H1 (cell line): ENCODE data around the gene RASGRF1. TPM values are rescaled to one million over a fixed set of nuclear protein-coding genes. Genes with fewer than 3 reads are reported as not detected.

ENCODE experiments used
- CTCF ChIA-PET: fragments of 300-600 bp; sonication (Branson Sonifier 250); formaldehyde crosslinking; loops from one replicate; lab custom pipeline; 2021; ENCODE audit not compliant: partially characterized antibody; lab: Charles Lee
- POLR2A ChIA-PET: fragments of 300-600 bp; sonication (Branson Sonifier 250); formaldehyde crosslinking; loops from one replicate; lab custom pipeline; 2021; ENCODE audit warnings: inconsistent platforms; ENCODE audit not compliant: partially characterized antibody; lab: Charles Lee
- DNase-seq, 2 experiments: peaks; one replicate each; pipeline versions ENCODE4 v3.0.0 to v3.0.0-alpha.2; 2010 to 2022; ENCODE audit warnings: low spot score in 2 of 2, low read depth in 1 of 2, mixed read lengths in 1 of 2
- FAIRE-seq: peaks from 2 replicates; lab custom pipeline; 2011; peaks lifted over from hg19 to GRCh38; lab: Jason Lieb, UNC
- H2AFZ ChIP-seq: 2 replicates; pipeline ENCODE4 v1.8.1; 2012; ENCODE audit warnings: low read length, inconsistent platforms
- H2AK5ac ChIP-seq: 2 replicates; pipeline ENCODE4 v1.6.1; 2013; ENCODE audit warnings: low read depth, low read length
- H2BK120ac ChIP-seq: replicated peaks from 2 replicates; pipeline ENCODE3; 2013; ENCODE audit warnings: low read depth, low read length, inconsistent platforms
- H2BK12ac ChIP-seq: 2 replicates; pipeline ENCODE4 v1.6.1; 2013; ENCODE audit warnings: low read depth, low read length
- H2BK15ac ChIP-seq: 2 replicates; pipeline ENCODE4 v1.6.1; 2013; ENCODE audit warnings: low read length
- H2BK20ac ChIP-seq: 2 replicates; pipeline ENCODE4 v1.6.1; 2013; ENCODE audit warnings: low read length
- H2BK5ac ChIP-seq: 2 replicates; pipeline ENCODE4 v1.6.1; 2013; ENCODE audit warnings: low read depth, low read length
- H3K14ac ChIP-seq: 2 replicates; pipeline ENCODE4 v1.6.1; 2013; ENCODE audit warnings: inconsistent platforms; ENCODE audit not compliant: insufficient read length
- H3K18ac ChIP-seq: 2 replicates; pipeline ENCODE4 v1.6.1; 2013; ENCODE audit warnings: low read length; ENCODE audit errors: extremely low read depth
- H3K23ac ChIP-seq: 2 replicates; pipeline ENCODE4 v1.6.1; 2013; ENCODE audit warnings: inconsistent platforms; ENCODE audit not compliant: insufficient read length
- H3K23me2 ChIP-seq: 2 replicates; pipeline ENCODE4 v1.6.1; 2013; ENCODE audit warnings: low read depth, low read length
- H3K27ac ChIP-seq: 2 replicates; pipeline ENCODE4 v1.6.1; 2011; ENCODE audit warnings: low read depth, low read length, inconsistent platforms
- H3K27me3 ChIP-seq, 4 experiments: replicated peaks in 1 of 4; 1 replicate in 1 of 4; 2 replicates in 3 of 4; pipeline versions ENCODE4 v1.6.1 to v1.8.1; 2011 to 2013; ENCODE audit warnings: low read length in 3 of 4, mild to moderate bottlenecking in 3 of 4, inconsistent platforms in 2 of 4, mixed read lengths in 2 of 4, moderate library complexity in 1 of 4; ENCODE audit not compliant: control insufficient read depth in 3 of 4, insufficient read depth in 3 of 4; ENCODE audit errors: extremely low read depth in 1 of 4
- H3K36me3 ChIP-seq, 4 experiments: 2 replicates each; pipeline versions ENCODE4 v1.6.1 to v1.8.1; 2011 to 2013; ENCODE audit warnings: mild to moderate bottlenecking in 4 of 4, low read length in 3 of 4, moderate library complexity in 2 of 4, control low read depth in 1 of 4, inconsistent platforms in 1 of 4; ENCODE audit not compliant: insufficient read depth in 4 of 4, control insufficient read depth in 2 of 4
- H3K4ac ChIP-seq: replicated peaks from 2 replicates; pipeline ENCODE3; 2013; ENCODE audit warnings: low read length, low read depth, mixed read lengths, inconsistent platforms; ENCODE audit not compliant: insufficient read length
- H3K4me1 ChIP-seq, 4 experiments: replicated peaks in 1 of 4; 1 replicate in 1 of 4; 2 replicates in 3 of 4; pipeline versions ENCODE4 v1.6.1 to v1.8.1; 2011 to 2013; ENCODE audit warnings: low read length in 3 of 4, inconsistent platforms in 2 of 4, mixed read lengths in 1 of 4; ENCODE audit not compliant: insufficient read depth in 4 of 4, control insufficient read depth in 3 of 4
- H3K4me2 ChIP-seq, 2 experiments: 2 replicates each; pipeline versions ENCODE4 v1.6.1 to v1.8.1; 2011 to 2013; ENCODE audit warnings: low read depth in 2 of 2, low read length in 2 of 2, control low read depth in 1 of 2, inconsistent platforms in 1 of 2, mild to moderate bottlenecking in 1 of 2; ENCODE audit not compliant: insufficient read depth in 1 of 2
- H3K4me3 ChIP-seq, 4 experiments: fragments of 200-600, 300-600 bp in 1 of 4; sonication (generic), shearing (Covaris generic), sonication (Bioruptor Twin) in 1 of 4; 2 replicates each; pipeline versions ENCODE4 v1.5.1 to v1.8.1; 2011 to 2016; ENCODE audit warnings: low read length in 4 of 4, low read depth in 3 of 4, control low read depth in 2 of 4, inconsistent platforms in 2 of 4, mild to moderate bottlenecking in 2 of 4, mixed read lengths in 1 of 4, moderate library complexity in 1 of 4; ENCODE audit not compliant: insufficient read depth in 2 of 4; ENCODE audit errors: extremely low read depth in 1 of 4
- H3K56ac ChIP-seq: replicated peaks from 2 replicates; pipeline ENCODE3; 2013; ENCODE audit warnings: low read depth, mild to moderate bottlenecking, mixed read lengths, low read length, inconsistent platforms; ENCODE audit not compliant: insufficient read length
- H3K79me1 ChIP-seq: 2 replicates; pipeline ENCODE4 v1.6.1; 2013; ENCODE audit warnings: low read depth, low read length, control low read depth
- H3K79me2 ChIP-seq, 2 experiments: 2 replicates each; pipeline versions ENCODE4 v1.6.1 to v1.8.1; 2012 to 2013; ENCODE audit warnings: low read length in 2 of 2, mild to moderate bottlenecking in 2 of 2, inconsistent platforms in 1 of 2; ENCODE audit not compliant: insufficient read depth in 2 of 2, control insufficient read depth in 1 of 2
- H3K9ac ChIP-seq, 4 experiments: replicated peaks in 1 of 4; 1 replicate in 1 of 4; 2 replicates in 3 of 4; pipeline versions ENCODE4 v1.6.1 to v1.8.1; 2011 to 2013; ENCODE audit warnings: low read depth in 3 of 4, low read length in 3 of 4, control low read depth in 2 of 4, mild to moderate bottlenecking in 2 of 4, moderate library complexity in 2 of 4, inconsistent platforms in 1 of 4; ENCODE audit errors: extremely low read depth in 1 of 4
- H3K9me3 ChIP-seq, 2 experiments: 2 replicates each; pipeline versions ENCODE4 v1.6.1 to v1.8.1; 2012 to 2013; ENCODE audit warnings: mild to moderate bottlenecking in 2 of 2, moderate library complexity in 2 of 2, control low read depth in 1 of 2, inconsistent platforms in 1 of 2, low read depth in 1 of 2, low read length in 1 of 2, mixed read lengths in 1 of 2; ENCODE audit not compliant: insufficient read depth in 2 of 2
- H4K20me1 ChIP-seq, 2 experiments: replicated peaks in 1 of 2; 2 replicates each; pipeline versions ENCODE3 to v1.8.1; 2011 to 2013; ENCODE audit warnings: inconsistent platforms in 2 of 2, low read length in 2 of 2, mild to moderate bottlenecking in 1 of 2; ENCODE audit not compliant: insufficient read depth in 2 of 2, control insufficient read depth in 1 of 2
- H4K5ac ChIP-seq: 2 replicates; pipeline ENCODE4 v1.6.1; 2013; ENCODE audit warnings: low read length, low read depth, mixed read lengths, inconsistent platforms; ENCODE audit not compliant: insufficient read length
- H4K8ac ChIP-seq: 2 replicates; pipeline ENCODE4 v1.8.0; 2013; ENCODE audit warnings: mild to moderate bottlenecking, moderate library complexity, low read length, inconsistent platforms; ENCODE audit not compliant: insufficient read depth; ENCODE audit errors: extremely low read depth
- H4K91ac ChIP-seq: replicated peaks from 2 replicates; pipeline ENCODE3; 2013; ENCODE audit warnings: low read length, mixed read lengths, inconsistent platforms; ENCODE audit not compliant: insufficient read length
- BRCA1 ChIP-seq: IDR thresholded peaks from 2 replicates; pipeline ENCODE4 v1.6.1; 2012; ENCODE audit warnings: low read depth, low read length, improper control_type of control experiment
- CBX5 ChIP-seq: fragments of 300-800, 300-1000 bp; sonication (generic); IDR thresholded peaks from 2 replicates; pipeline ENCODE4 v1.7.1; 2016; ENCODE audit warnings: antibody characterized with exemption, low read length, low read depth
- CHD1 ChIP-seq: IDR thresholded peaks from 2 replicates; pipeline ENCODE4 v1.6.1; 2012; ENCODE audit warnings: low read depth, low read length, improper control_type of control experiment
- FOSL1 ChIP-seq: IDR thresholded peaks from 2 replicates; pipeline ENCODE4 v1.6.1; 2011; ENCODE audit warnings: mild to moderate bottlenecking, low read depth, low read length, moderate library complexity; ENCODE audit not compliant: insufficient read depth
- GTF2F1 ChIP-seq: IDR thresholded peaks from 2 replicates; pipeline ENCODE4 v1.6.1; 2012; ENCODE audit warnings: low read depth, low read length, improper control_type of control experiment, borderline replicate concordance
- HDAC6 ChIP-seq: IDR thresholded peaks from one replicate; pipeline ENCODE4 v1.7.1; 2012; ENCODE audit warnings: low read depth, mild to moderate bottlenecking, inconsistent platforms, low read length, moderate library complexity
- KDM5A ChIP-seq: fragments of 200-600 bp; IDR thresholded peaks from 2 replicates; pipeline ENCODE4 v1.7.1; 2012; ENCODE audit warnings: mild to moderate bottlenecking, low read length, inconsistent platforms, mixed read lengths
- SAP30 ChIP-seq: fragments of 300-600 bp; sonication (generic); IDR thresholded peaks from 2 replicates; pipeline ENCODE4 v1.7.1; 2012; ENCODE audit warnings: low read length, moderate library complexity, mild to moderate bottlenecking, inconsistent platforms; ENCODE audit not compliant: insufficient read depth, insufficient replicate concordance
- SIN3A ChIP-seq, 2 experiments: IDR thresholded peaks in 1 of 2; conservative IDR thresholded peaks in 1 of 2; 2 replicates each; pipeline ENCODE4 v1.6.1; 2011 to 2012; ENCODE audit warnings: low read length in 2 of 2, improper control_type of control experiment in 1 of 2, low read depth in 1 of 2, mild to moderate bottlenecking in 1 of 2
- SIRT6 ChIP-seq: IDR thresholded peaks from one replicate; pipeline ENCODE4 v1.7.1; 2012; ENCODE audit warnings: low read length, inconsistent platforms
- SUZ12 ChIP-seq: fragments of 200-600 bp; sonication (generic); IDR thresholded peaks from 2 replicates; pipeline ENCODE4 v1.6.1; 2012; ENCODE audit warnings: mild to moderate bottlenecking, inconsistent platforms, low read length, moderate library complexity, mixed read lengths
- TBP ChIP-seq: IDR thresholded peaks from 2 replicates; pipeline ENCODE4 v1.6.1; 2011; ENCODE audit warnings: low read depth, low read length, improper control_type of control experiment
- WGBS, 2 experiments: shearing (Covaris generic) in 1 of 2; methylation state at CpG; one replicate each; pipeline versions ENCODE4 v1.1.6 to v1.1.7; 2013 to 2015; ENCODE audit warnings: low lambda C conversion rate in 2 of 2, mixed read lengths in 2 of 2, inconsistent platforms in 1 of 2, low coverage in 1 of 2, missing lambda C conversion rate in 1 of 2; ENCODE audit not compliant: insufficient replicate concordance in 2 of 2, insufficient coverage in 1 of 2, insufficient read length in 1 of 2; ENCODE audit errors: extremely low coverage in 1 of 2, missing lambda C conversion rate in 1 of 2; 5-methylcytosine and 5-hydroxymethylcytosine counted together
- polyA plus RNA-seq, 7 experiments: library from polyadenylated mRNA; depleted of rRNA in 3 of 7; stranded (reverse) in 5 of 7; unstranded in 2 of 7; fragments of >200 nt in 5 of 7; fragments of 200-250 nt in 2 of 7; gene quantifications; 1 replicate in 5 of 7; 2 replicates in 1 of 7; 4 replicates in 1 of 7; pipeline versions ENCODE4 v1.2.1 to v1.2.3, GENCODE V29; 2011 to 2013; ENCODE audit warnings: missing spikeins in 2 of 7, mixed read lengths in 2 of 7
- total RNA-seq: library from RNA; stranded (reverse); fragmentation: NEBNext Ultra II Directional; extraction: Animal tissue kit (Norgen Biotek cat#: 25700); gene quantifications from 2 replicates; pipeline ENCODE4 v1.2.1, GENCODE V29; 2021
- TF ChIP-seq, protein P1 (sequence below): IDR thresholded peaks from 2 replicates; pipeline ENCODE4 v1.6.1; 2011; ENCODE audit warnings: low read depth, mild to moderate bottlenecking, low read length; ENCODE audit not compliant: insufficient read depth

The RASGRF1 gene
- total and polyA plus RNA-seq, 2 of the 8 experiments (the other 6 are each of a cell fraction or from before 2014, with no cell fraction given), result 0.42 to 0.67 TPM

- Histone ChIP-seq H4K5ac (no peak overlapping the region), H3K23ac (no peak overlapping the region), H3K4me3 (no peak overlapping the region), H3K9ac (no peak overlapping the region), H2BK12ac (no peak overlapping the region), H2BK5ac (no peak overlapping the region), H2AK5ac (no peak overlapping the region), H3K79me2 (no peaks in the 10 kb centered on the region), H3K14ac (no peak overlapping the region), H4K91ac (no peak overlapping the region), H3K36me3 (peaks cover 0 to 6% (median 0%) of the 10 kb centered on the region in 4 experiments; a peak in 2 of 8 replicates), H3K4ac (no peak overlapping the region), H2BK20ac (no peak overlapping the region), H3K18ac (no peak overlapping the region), H4K8ac (no peak overlapping the region), H3K27me3 (no peaks in the 10 kb centered on the region; a peak in 1 of 7 replicates), H2AFZ (no peak overlapping the region), H3K56ac (no peak overlapping the region), H3K4me2 (no peak overlapping the region), H2BK15ac (no peak overlapping the region), H3K23me2 (no peaks in the 10 kb centered on the region), H4K20me1 (peaks cover 0 to 2% of the 10 kb centered on the region in 2 experiments), H3K27ac (no peak overlapping the region), H2BK120ac (no peak overlapping the region), H3K9me3 (no peaks in the 10 kb centered on the region), H3K4me1 (no peaks in the 10 kb centered on the region), H3K79me1 (no peaks in the 10 kb centered on the region)
- WGBS, 2 experiments, result 94% methylated on average over 13 of the region's 13 CpGs; no CpG with 5 or more reads in 1 of the 2 experiments
- ChIA-PET CTCF (interaction anchor here (1.1 to 2.3 kb wide), 4 partner anchors 8 to 75 kb away, joined by 3 to 8 read pairs (median 6); no protein-coding TSS in a partner anchor), POLR2A (interaction anchor here (0.7 kb wide), 1 partner anchor 11 kb away, joined by 4 read pairs; no protein-coding TSS in a partner anchor)
- FAIRE-seq, result no peak
- no peak for DNase-seq
- TF ChIP-seq GTF2F1 (no peak), CHD1 (no peak), KDM5A (no peak), SAP30 (no peak), SIN3A (conservative IDR thresholded peaks at IDR 0.05 in 1 of 2, IDR thresholded peaks at IDR 0.05 in 1 of 2; ENCODE audit: low read depth in 1 of 2, low read length in 2 of 2) (no peak), CBX5 (no peak), SUZ12 (no peak), FOSL1 (no peak), SIRT6 (no peak), BRCA1 (no peak), TBP (no peak), HDAC6 (no peak)
- TF ChIP-seq, protein P1, sequence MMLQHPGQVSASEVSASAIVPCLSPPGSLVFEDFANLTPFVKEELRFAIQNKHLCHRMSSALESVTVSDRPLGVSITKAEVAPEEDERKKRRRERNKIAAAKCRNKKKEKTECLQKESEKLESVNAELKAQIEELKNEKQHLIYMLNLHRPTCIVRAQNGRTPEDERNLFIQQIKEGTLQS, result no peak
These were observed 158.2 kb downstream of the RASGRF1 start for GRCh38 chr15:78932258-78932808.
